Measurements from ENCODE around the gene PEAK1. TPM values are rescaled to one million over a fixed set of nuclear protein-coding genes. Genes with fewer than 3 reads are reported as not detected.

The PEAK1 gene
- total and polyA plus RNA-seq, 2 donors (not counting 3 experiments of a cell fraction or from before 2014, with no cell fraction given), result 17.9 to 91.9 TPM

GRCh38 chr15:77468896-77469295, 49.0 kb upstream of the PEAK1 start:
- DNase-seq (ENCODE audit: low read depth, low spot score) (no peak), FAIRE-seq (no peak)
- BruUV-seq (replicated peaks), result no TSS peak
- Histone ChIP-seq H3K27ac (ENCODE audit: insufficient read depth, low read depth, low read length) (no peak overlapping the region), H3K27me3 (ENCODE audit: control insufficient read depth in 2 of 2, insufficient read depth in 2 of 2, low read length in 2 of 2) (no peaks in the 10 kb centered on the region), H3K4me1 (ENCODE audit: control insufficient read depth, extremely low read depth, insufficient read depth, low read length) (peaks cover 3% of the 10 kb centered on the region), H3K9ac (replicated peaks; ENCODE audit: extremely low read depth, insufficient read depth, low read length) (no peak overlapping the region), H3K9me1 (replicated peaks; ENCODE audit: control insufficient read depth, extremely low read depth, insufficient read depth, low read length) (no peaks in the 10 kb centered on the region), H3K36me3 (ENCODE audit: control insufficient read depth in 2 of 2, extremely low read depth in 1 of 2, insufficient read depth in 2 of 2, low read length in 2 of 2) (peaks cover 2 to 3% of the 10 kb centered on the region in 2 experiments), H3K79me2 (ENCODE audit: control insufficient read depth, insufficient read depth, low read length) (no peaks in the 10 kb centered on the region), H2AFZ (ENCODE audit: low read depth, low read length) (no peak overlapping the region), H3K4me2 (ENCODE audit: insufficient read depth, low read length) (no peak overlapping the region), H3K4me3 (replicated peaks in 1 of 3; ENCODE audit: insufficient read depth in 1 of 3, low read depth in 1 of 3, low read length in 3 of 3) (no peak overlapping the region), H3K9me3 (replicated peaks; ENCODE audit: control insufficient read depth, insufficient read depth, low read length) (no peaks in the 10 kb centered on the region), H4K20me1 (replicated peaks; ENCODE audit: control insufficient read depth, extremely low read depth, insufficient read depth, low read length) (no peaks in the 10 kb centered on the region)
- ChIA-PET POLR2A (no interaction called here), CTCF (no interaction called here)
- TF ChIP-seq MYC (IDR thresholded peaks at IDR 0.05; ENCODE audit: low read depth, low read length), result no peak
- TF ChIP-seq EZH2 (IDR thresholded peaks at IDR 0.05; ENCODE audit: borderline replicate concordance, low read depth, low read length, severe bottlenecking), result no peak
- TF ChIP-seq CTCF (IDR thresholded peaks at IDR 0.05; ENCODE audit: extremely low read depth in 1 of 2, insufficient read depth in 1 of 2, low read depth in 1 of 2, low read length in 2 of 2), result no peak
- TF ChIP-seq FOS (IDR thresholded peaks at IDR 0.05; ENCODE audit: borderline replicate concordance, insufficient read depth, low read length), result no peak
- TF ChIP-seq POLR2A (IDR thresholded peaks at IDR 0.05; ENCODE audit: low read depth, low read length), result no peak
- no peak for TF ChIP-seq GATA2 (IDR thresholded peaks at IDR 0.05; ENCODE audit: insufficient read depth, insufficient read length, low read depth, low read length)
- TF ChIP-seq POLR2AphosphoS5 (IDR thresholded peaks at IDR 0.05; ENCODE audit: insufficient read depth, low read depth, low read length), result no peak
- no peak for TF ChIP-seq MAX (IDR thresholded peaks at IDR 0.05; ENCODE audit: insufficient read depth, insufficient read length)
- TF ChIP-seq JUN (IDR thresholded peaks at IDR 0.05; ENCODE audit: borderline replicate concordance, insufficient read depth, insufficient read length, low read depth), result no peak
- dilution Hi-C loops (cut with MboI; ENCODE audit: extremely low pct_ligation_motif_present, low sequenced_read_pairs) (no loop called here), intact Hi-C loops (cut with micrococcal nuclease) (no loop called here)
